ENCODE data around the gene RASGEF1B. TPM values are rescaled to one million over a fixed set of nuclear protein-coding genes. Genes with fewer than 3 reads are reported as not detected.

The RASGEF1B gene
- total and polyA plus RNA-seq, 2 of the 4 experiments (the other 2 are of a cell fraction): 0.09 to 0.36 TPM

GRCh38 chr4:81486502-81486901, 14.8 kb upstream of the RASGEF1B start:
- no peak overlapping the region for H4K91ac ChIP-seq (ENCODE audit: insufficient read depth, low read depth, low read length)
- WGBS, 2 experiments (ENCODE audit: extremely low coverage in 2 of 2, insufficient read length in 1 of 2): no CpG with 5 or more reads among the region's 1 CpG
- no peak overlapping the region for H3K4ac ChIP-seq (ENCODE audit: low read depth, low read length)
- ATAC-seq (ENCODE audit: low read depth): no peak
- no peak overlapping the region for H2BK20ac ChIP-seq (ENCODE audit: low read depth, low read length)
- no peaks in the 10 kb centered on the region for H3K9me3 ChIP-seq (ENCODE audit: control insufficient read depth, insufficient read depth, low read length)
- no peaks in the 10 kb centered on the region for H3K79me1 ChIP-seq (ENCODE audit: low read depth in 1 of 2, low read length in 2 of 2)
- H2AK5ac ChIP-seq (ENCODE audit: low read depth, low read length): no peak overlapping the region
- no peaks in the 10 kb centered on the region for H3K9me1 ChIP-seq (ENCODE audit: insufficient read depth, low read length)
- dilution Hi-C loops (cut with HindIII; ENCODE audit: low sequenced_read_pairs, unreplicated experiment): no loop called here
- H3K23ac ChIP-seq (ENCODE audit: low read depth, low read length): no peak overlapping the region
- H3K14ac ChIP-seq (replicated peaks; ENCODE audit: low read depth, low read length): no peak overlapping the region
- no peaks in the 10 kb centered on the region for H3K36me3 ChIP-seq (ENCODE audit: control insufficient read depth, insufficient read depth, low read length)
- BruUV-seq (replicated peaks): no TSS peak
- H4K5ac ChIP-seq (ENCODE audit: low read depth, low read length): no peak overlapping the region
- intact Hi-C loops (cut with micrococcal nuclease): no loop called here
- no peak overlapping the region for H4K8ac ChIP-seq (ENCODE audit: low read depth in 2 of 2, low read length in 2 of 2)
- H3K27me3 ChIP-seq (ENCODE audit: control insufficient read depth, insufficient read depth, low read length): peaks cover 3% of the 10 kb centered on the region
- H2BK15ac ChIP-seq (ENCODE audit: low read depth, low read length): no peak overlapping the region
- no peak overlapping the region for H3K9ac ChIP-seq (ENCODE audit: low read depth, low read length)
- POLR2A ChIA-PET (ENCODE audit: unreplicated experiment): no interaction called here
- H2AFZ ChIP-seq (replicated peaks; ENCODE audit: low read length, poor library complexity): no peak overlapping the region
- H4K20me1 ChIP-seq (ENCODE audit: insufficient read depth, low read length): no peaks in the 10 kb centered on the region
- H3K4me3 ChIP-seq (ENCODE audit: insufficient read depth, low read depth, low read length): no peak overlapping the region
- DNase-seq: no peak
- no peak overlapping the region for H3K56ac ChIP-seq (ENCODE audit: extremely low read depth, insufficient read depth, low read length)
- no peak overlapping the region for H3K18ac ChIP-seq (ENCODE audit: low read depth, low read length)
- TF ChIP-seq RFX5 (IDR thresholded peaks at IDR 0.05; ENCODE audit: low read depth, low read length): no peak
- no peak for TF ChIP-seq MAFK (IDR thresholded peaks at IDR 0.05; ENCODE audit: low read depth, low read length)
- TF ChIP-seq POLR2A (IDR thresholded peaks at IDR 0.05; ENCODE audit: low read depth, low read length): no peak
- no peak for TF ChIP-seq ELK1 (IDR thresholded peaks at IDR 0.05; ENCODE audit: borderline replicate concordance, low read depth, low read length)
- TF ChIP-seq NFE2L2 (IDR thresholded peaks at IDR 0.05; ENCODE audit: low read depth, low read length): no peak
- no peak for TF ChIP-seq RCOR1 (IDR thresholded peaks at IDR 0.05; ENCODE audit: insufficient replicate concordance, low read length)
- no peaks in the 10 kb centered on the region for H3K4me1 ChIP-seq (ENCODE audit: control insufficient read depth, insufficient read depth, low read length)
- H3K27ac ChIP-seq (ENCODE audit: insufficient read depth, low read length): no peak overlapping the region
- H3K4me2 ChIP-seq (ENCODE audit: low read depth, low read length): no peak overlapping the region
- no peak overlapping the region for H2BK120ac ChIP-seq (ENCODE audit: low read depth, low read length)
- in situ Hi-C loops (cut with MboI; ENCODE audit: low sequenced_read_pairs): no loop called here
- CTCF ChIA-PET: no interaction called here
- H2AK9ac ChIP-seq (replicated peaks; ENCODE audit: low read depth, low read length, poor library complexity): no peak overlapping the region
- H2BK5ac ChIP-seq (ENCODE audit: low read depth, low read length, poor library complexity, severe bottlenecking): no peak overlapping the region

Data from IMR-90 (cell line).